GM12878 (cell line): ENCODE measurements around the gene FDX2. TPM values are rescaled to one million over a fixed set of nuclear protein-coding genes. Genes with fewer than 3 reads are reported as not detected.

Source experiments
- BCL11A ChIP-seq: IDR thresholded peaks from 2 replicates; pipeline ENCODE4 v1.6.1; 2011; ENCODE audit warnings: low read depth, low read length
- EGR1 ChIP-seq, 2 experiments: IDR thresholded peaks; 1 replicate in 1 of 2; 2 replicates in 1 of 2; pipeline ENCODE4 v1.6.1; 2011 to 2012; ENCODE audit warnings: low read depth in 2 of 2, low read length in 2 of 2, borderline replicate concordance in 1 of 2, mild to moderate bottlenecking in 1 of 2, moderate library complexity in 1 of 2
- EP300 ChIP-seq, 2 experiments: fragments of 150-350 bp in 1 of 2; IDR thresholded peaks; 2 replicates each; pipeline ENCODE4 v1.6.1; 2011 to 2012; ENCODE audit warnings: low read depth in 2 of 2, low read length in 2 of 2, borderline replicate concordance in 1 of 2, improper control_type of control experiment in 1 of 2, inconsistent platforms in 1 of 2; ENCODE audit not compliant: control insufficient read depth in 1 of 2
- FOS ChIP-seq: IDR thresholded peaks from 3 replicates; pipeline ENCODE4 v1.6.1; 2011; ENCODE audit warnings: borderline replicate concordance; ENCODE audit not compliant: insufficient read length; ENCODE audit errors: extremely low read depth
- KAT2A ChIP-seq: conservative IDR thresholded peaks from 2 replicates; pipeline ENCODE4 v1.6.1; 2011; ENCODE audit warnings: low read depth, low read length; ENCODE audit not compliant: control insufficient read depth
- LARP7 ChIP-seq: fragments of 450-650 bp; IDR thresholded peaks from 2 replicates; pipeline ENCODE4 v1.6.1; 2017; ENCODE audit warnings: mild to moderate bottlenecking
- MEF2B ChIP-seq: fragments of 450-650 bp; IDR thresholded peaks from 2 replicates; pipeline ENCODE4 v1.6.1; 2018; ENCODE audit warnings: mild to moderate bottlenecking, moderate library complexity; ENCODE audit not compliant: partially characterized antibody, poor library complexity, severe bottlenecking
- MYB ChIP-seq: fragments of 150-350 bp; IDR thresholded peaks from 2 replicates; pipeline ENCODE4 v1.6.1; 2014; ENCODE audit warnings: mild to moderate bottlenecking, low read depth, low read length, borderline replicate concordance
- NFXL1 ChIP-seq: fragments of 450-650 bp; IDR thresholded peaks from 2 replicates; pipeline ENCODE4 v1.6.1; 2017; ENCODE audit warnings: antibody characterized with exemption, mild to moderate bottlenecking, borderline replicate concordance
- NFYB ChIP-seq: IDR thresholded peaks from 2 replicates; pipeline ENCODE4 v1.6.1; 2011; ENCODE audit warnings: low read depth, mild to moderate bottlenecking, low read length, improper control_type of control experiment, moderate library complexity; ENCODE audit not compliant: insufficient read depth
- PKNOX1 ChIP-seq: fragments of 450-650 bp; IDR thresholded peaks from 2 replicates; pipeline ENCODE4 v1.6.1; 2016; ENCODE audit warnings: mild to moderate bottlenecking
- POLR2AphosphoS2 ChIP-seq: IDR thresholded peaks from 2 replicates; pipeline ENCODE4 v1.6.1; 2011; ENCODE audit warnings: low read depth, mild to moderate bottlenecking, low read length, improper control_type of control experiment, moderate library complexity
- POU2F2 ChIP-seq: IDR thresholded peaks from 3 replicates; pipeline ENCODE4 v1.6.1; 2011; ENCODE audit warnings: low read depth, mild to moderate bottlenecking, low read length, borderline replicate concordance
- RFX5 ChIP-seq: IDR thresholded peaks from 2 replicates; pipeline ENCODE4 v1.6.1; 2011; ENCODE audit warnings: low read depth, low read length, improper control_type of control experiment
- SMAD5 ChIP-seq: IDR thresholded peaks from 2 replicates; pipeline ENCODE4 v1.6.1; 2016; ENCODE audit warnings: antibody characterized with exemption, low read depth
- SRF ChIP-seq, 2 experiments: IDR thresholded peaks; 2 replicates each; pipeline ENCODE4 v1.6.1; 2011; ENCODE audit warnings: low read depth in 2 of 2, low read length in 2 of 2, mild to moderate bottlenecking in 1 of 2, moderate library complexity in 1 of 2
- SUPT20H ChIP-seq: IDR thresholded peaks from 2 replicates; pipeline ENCODE4 v1.6.1; 2011; ENCODE audit warnings: low read depth, mild to moderate bottlenecking, low read length, moderate library complexity, borderline replicate concordance; ENCODE audit not compliant: control insufficient read depth
- TAF1 ChIP-seq: IDR thresholded peaks from 2 replicates; pipeline ENCODE4 v1.6.1; 2011; ENCODE audit warnings: mild to moderate bottlenecking, low read depth, low read length, borderline replicate concordance
- TCF12 ChIP-seq: IDR thresholded peaks from 2 replicates; pipeline ENCODE4 v1.6.1; 2011; ENCODE audit warnings: low read depth, mild to moderate bottlenecking, low read length
- WRNIP1 ChIP-seq: IDR thresholded peaks from 2 replicates; pipeline ENCODE4 v1.6.1; 2011; ENCODE audit warnings: low read depth, low read length, improper control_type of control experiment, borderline replicate concordance
- ZNF217 ChIP-seq: fragments of 450-650 bp; IDR thresholded peaks from 2 replicates; pipeline ENCODE4 v1.6.1; 2017; ENCODE audit warnings: antibody characterized with exemption, mild to moderate bottlenecking
- ZNF622 ChIP-seq: fragments of 450-650 bp; IDR thresholded peaks from 2 replicates; pipeline ENCODE4 v1.6.1; 2017; ENCODE audit warnings: mild to moderate bottlenecking, inconsistent platforms
- polyA plus RNA-seq, 11 experiments: library from polyadenylated mRNA; depleted of rRNA in 4 of 11; unstranded in 6 of 11; stranded (reverse) in 5 of 11; fragments of >200 nt; fragmentation: Nextera tagmentation in 4 of 11; fragmentation: Illumina TruSeq in 1 of 11; extraction: Ambion mirVana in 4 of 11; extraction: Trizol in 1 of 11; gene quantifications; 1 replicate in 1 of 11; 2 replicates in 10 of 11; pipeline versions ENCODE4 v1.2.1 to v1.2.3, GENCODE V29; 2011 to 2016; ENCODE audit warnings: inconsistent platforms in 2 of 11, missing spikeins in 2 of 11, low read depth in 1 of 11
- total RNA-seq, 4 experiments: library from RNA; depleted of rRNA in 3 of 4; stranded (reverse); fragments of >200 nt in 3 of 4; fragmentation: Illumina TruSeq in 1 of 4; extraction: Trizol in 1 of 4; gene quantifications; 2 replicates each; pipeline versions ENCODE4 v1.2.1 to v1.2.3, GENCODE V29; 2013 to 2021
- TF ChIP-seq, protein P1 (sequence below): fragments of 450-650 bp; IDR thresholded peaks from 2 replicates; pipeline ENCODE4 v1.6.1; 2014; ENCODE audit warnings: mild to moderate bottlenecking
- TF ChIP-seq, protein P2 (sequence below): fragments of 150-350 bp; IDR thresholded peaks from 2 replicates; pipeline ENCODE4 v1.6.1; 2014; ENCODE audit warnings: mild to moderate bottlenecking, low read depth, low read length

FDX2 gene
- total and polyA plus RNA-seq, 10 of the 15 experiments (the other 5 are each of a cell fraction or from before 2014, with no cell fraction given), result 1.4 to 50.4 (median 24.7) TPM

GRCh38 chr19:10332965-10333757 lies 17.3 kb upstream of the FDX2 start, which contains the start of gene RAVER1 (continued):
- TF ChIP-seq SUPT20H (no peak), ZNF622 (no peak), RFX5 (no peak), POLR2AphosphoS2 (peak; percentile 95), EGR1 (IDR thresholded peaks at IDR 0.05; ENCODE audit: borderline replicate concordance in 1 of 2, low read depth in 2 of 2, low read length in 2 of 2) (peak in 1 of 2 experiments; percentile 87; a peak in 2 of 3 replicates), NFYB (peak; percentile 81), EP300 (IDR thresholded peaks at IDR 0.05; ENCODE audit: borderline replicate concordance in 1 of 2, control insufficient read depth in 1 of 2, low read depth in 2 of 2, low read length in 2 of 2) (peak; percentile 10 to 28; a peak in 1 of 4 replicates), LARP7 (peak; percentile 42; the same call in 1 of the 2 replicates), FOS (no peak), ZNF217 (no peak), TCF12 (no peak), POU2F2 (peak; percentile 71; the same call in 2 of the 3 replicates), TAF1 (peak; percentile 89), SRF (IDR thresholded peaks at IDR 0.05; ENCODE audit: low read depth in 2 of 2, low read length in 2 of 2) (0 out of 4 replicates have a peak, but pooled peaks of 1 of the 2 experiments have one; percentile 6), NFXL1 (no peak), BCL11A (no peak), KAT2A (no peak), WRNIP1 (no peak), MYB (0 out of 2 replicates have a peak, but pooled peaks have one; percentile 39), PKNOX1 (peak; percentile 12; the same call in 1 of the 2 replicates), MEF2B (peak; percentile 89), SMAD5 (peak; percentile 83; the same call in 1 of the 2 replicates)
- TF ChIP-seq, protein P1, sequence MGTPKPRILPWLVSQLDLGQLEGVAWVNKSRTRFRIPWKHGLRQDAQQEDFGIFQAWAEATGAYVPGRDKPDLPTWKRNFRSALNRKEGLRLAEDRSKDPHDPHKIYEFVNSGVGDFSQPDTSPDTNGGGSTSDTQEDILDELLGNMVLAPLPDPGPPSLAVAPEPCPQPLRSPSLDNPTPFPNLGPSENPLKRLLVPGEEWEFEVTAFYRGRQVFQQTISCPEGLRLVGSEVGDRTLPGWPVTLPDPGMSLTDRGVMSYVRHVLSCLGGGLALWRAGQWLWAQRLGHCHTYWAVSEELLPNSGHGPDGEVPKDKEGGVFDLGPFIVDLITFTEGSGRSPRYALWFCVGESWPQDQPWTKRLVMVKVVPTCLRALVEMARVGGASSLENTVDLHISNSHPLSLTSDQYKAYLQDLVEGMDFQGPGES, result no peak
- TF ChIP-seq, protein P2, sequence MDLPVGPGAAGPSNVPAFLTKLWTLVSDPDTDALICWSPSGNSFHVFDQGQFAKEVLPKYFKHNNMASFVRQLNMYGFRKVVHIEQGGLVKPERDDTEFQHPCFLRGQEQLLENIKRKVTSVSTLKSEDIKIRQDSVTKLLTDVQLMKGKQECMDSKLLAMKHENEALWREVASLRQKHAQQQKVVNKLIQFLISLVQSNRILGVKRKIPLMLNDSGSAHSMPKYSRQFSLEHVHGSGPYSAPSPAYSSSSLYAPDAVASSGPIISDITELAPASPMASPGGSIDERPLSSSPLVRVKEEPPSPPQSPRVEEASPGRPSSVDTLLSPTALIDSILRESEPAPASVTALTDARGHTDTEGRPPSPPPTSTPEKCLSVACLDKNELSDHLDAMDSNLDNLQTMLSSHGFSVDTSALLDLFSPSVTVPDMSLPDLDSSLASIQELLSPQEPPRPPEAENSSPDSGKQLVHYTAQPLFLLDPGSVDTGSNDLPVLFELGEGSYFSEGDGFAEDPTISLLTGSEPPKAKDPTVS, result no peak
